LNCaP clone FGC (cell line): ENCODE data around the gene FREM1.

Experiments
- DNase-seq: peaks from one replicate; pipeline ENCODE4 v3.0.0-alpha.2; 2011; ENCODE audit warnings: low read depth
- H3K4me3 ChIP-seq: 2 replicates; pipeline ENCODE4 v1.5.1; 2011; ENCODE audit warnings: mild to moderate bottlenecking, low read depth, low read length, control low read depth
- TF ChIP-seq, protein P1 (sequence below): IDR thresholded peaks from 2 replicates; pipeline ENCODE4 v1.5.1; 2012; ENCODE audit warnings: mild to moderate bottlenecking; ENCODE audit not compliant: control insufficient read depth, insufficient read depth; ENCODE audit errors: extremely low read depth

FREM1 gene

DNA sequence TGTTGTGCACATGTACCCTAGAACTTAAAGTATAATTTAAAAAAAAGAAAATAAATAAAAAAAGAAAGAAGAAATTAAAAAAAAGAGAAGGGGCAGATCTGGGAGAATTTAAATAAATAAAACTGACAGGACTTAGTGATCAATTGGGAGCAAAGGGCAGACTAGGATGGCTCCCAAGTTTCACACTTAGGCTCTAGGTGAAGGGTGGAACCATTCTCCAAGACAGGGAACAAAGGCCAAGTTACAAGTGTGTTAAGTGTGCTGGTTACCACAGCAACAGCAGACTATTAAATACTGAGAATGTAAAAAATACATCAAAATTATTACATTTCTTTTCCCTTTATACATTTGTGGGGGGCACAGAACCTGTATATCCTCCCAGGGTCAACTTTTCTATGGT is 224.1 kb downstream of the FREM1 start:
- TF ChIP-seq, protein P1, sequence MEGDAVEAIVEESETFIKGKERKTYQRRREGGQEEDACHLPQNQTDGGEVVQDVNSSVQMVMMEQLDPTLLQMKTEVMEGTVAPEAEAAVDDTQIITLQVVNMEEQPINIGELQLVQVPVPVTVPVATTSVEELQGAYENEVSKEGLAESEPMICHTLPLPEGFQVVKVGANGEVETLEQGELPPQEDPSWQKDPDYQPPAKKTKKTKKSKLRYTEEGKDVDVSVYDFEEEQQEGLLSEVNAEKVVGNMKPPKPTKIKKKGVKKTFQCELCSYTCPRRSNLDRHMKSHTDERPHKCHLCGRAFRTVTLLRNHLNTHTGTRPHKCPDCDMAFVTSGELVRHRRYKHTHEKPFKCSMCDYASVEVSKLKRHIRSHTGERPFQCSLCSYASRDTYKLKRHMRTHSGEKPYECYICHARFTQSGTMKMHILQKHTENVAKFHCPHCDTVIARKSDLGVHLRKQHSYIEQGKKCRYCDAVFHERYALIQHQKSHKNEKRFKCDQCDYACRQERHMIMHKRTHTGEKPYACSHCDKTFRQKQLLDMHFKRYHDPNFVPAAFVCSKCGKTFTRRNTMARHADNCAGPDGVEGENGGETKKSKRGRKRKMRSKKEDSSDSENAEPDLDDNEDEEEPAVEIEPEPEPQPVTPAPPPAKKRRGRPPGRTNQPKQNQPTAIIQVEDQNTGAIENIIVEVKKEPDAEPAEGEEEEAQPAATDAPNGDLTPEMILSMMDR: no peak
- no peak for DNase-seq
- no peak overlapping the region for H3K4me3 ChIP-seq
